ENCODE measurements around the gene NFE2L2. TPM values are rescaled to one million over a fixed set of nuclear protein-coding genes. Genes with fewer than 3 reads are reported as not detected.
"Not testable (repeated sequence)": the region's sequence is repeated elsewhere in the genome, so short reads cannot be mapped to it uniquely, and the experiment has no call there.

Gene NFE2L2
- polyA plus RNA-seq, 1 of the 3 experiments (the other 2 are of a cell fraction) = 40.9 TPM

- H3K27me3 ChIP-seq (ENCODE audit: insufficient read depth) = no peaks in the 10 kb centered on the region
- H3K4me3 ChIP-seq (ENCODE audit: low read depth in 2 of 2, low read length in 1 of 2) = no peak overlapping the region
- POLR2A ChIA-PET = interaction anchor here (0.7 kb wide), 1 partner anchor 145 kb away, joined by 3 read pairs; the partner anchor contains the start of gene AGPS
- H3K9me2 ChIP-seq = no peaks in the 10 kb centered on the region
- peaks cover 0 to 4% of the 10 kb centered on the region in 2 experiments for H3K36me3 ChIP-seq (replicated peaks in 1 of 2; ENCODE audit: control insufficient read depth in 1 of 2, insufficient read depth in 2 of 2, low read length in 1 of 2)
- no peak overlapping the region for H3K27ac ChIP-seq (ENCODE audit: low read depth in 2 of 2, low read length in 1 of 2)
- peaks cover 10 to 36% of the 10 kb centered on the region in 2 experiments for H3K4me1 ChIP-seq (ENCODE audit: control insufficient read depth in 1 of 2, insufficient read depth in 2 of 2, low read depth in 1 of 2, low read length in 1 of 2)
- no peak for DNase-seq
- H2AFZ ChIP-seq (ENCODE audit: low read depth) = no peak overlapping the region
- H3K4me2 ChIP-seq = no peak overlapping the region
- H3K9me3 ChIP-seq = no peaks in the 10 kb centered on the region
- H3F3A ChIP-seq (replicated peaks; ENCODE audit: insufficient read depth) = peaks cover 22% of the 10 kb centered on the region
- H3K79me2 ChIP-seq (ENCODE audit: insufficient read depth) = peaks cover 100% of the 10 kb centered on the region
- CTCF ChIA-PET = interaction anchor here (1.8 to 8.9 kb wide), 2 partner anchors 15 to 83 kb away, joined by 7 to 67 read pairs; partner anchors contain the start of gene NFE2L2
- WGBS (ENCODE audit: low lambda C conversion rate) = 93% methylated on average over 3 of the region's 6 CpGs
- H3K9ac ChIP-seq = no peak overlapping the region
- peaks cover 54% of the 10 kb centered on the region for H4K20me1 ChIP-seq (ENCODE audit: insufficient read depth)
- TF ChIP-seq CTCF (IDR thresholded peaks at IDR 0.05) (no peak), PBX3 (IDR thresholded peaks at IDR 0.05) (no peak), RFX5 (IDR thresholded peaks at IDR 0.05; ENCODE audit: low read length) (no peak), SMC3 (IDR thresholded peaks at IDR 0.05; ENCODE audit: low read depth, low read length) (no peak), ELF1 (IDR thresholded peaks at IDR 0.05) (no peak), MXI1 (IDR thresholded peaks at IDR 0.05; ENCODE audit: low read depth, low read length) (no peak), EZH2phosphoT487 (IDR thresholded peaks at IDR 0.05; ENCODE audit: borderline replicate concordance, low read depth) (no peak), EP300 (IDR thresholded peaks at IDR 0.05; ENCODE audit: borderline replicate concordance in 1 of 2, low read depth in 1 of 2, low read length in 1 of 2) (no peak), USF1 (IDR thresholded peaks at IDR 0.05; ENCODE audit: borderline replicate concordance, low read depth) (no peak), TCF12 (IDR thresholded peaks at IDR 0.05) (no peak), REST (IDR thresholded peaks at IDR 0.05; ENCODE audit: low read depth, low read length) (no peak)
These were observed 16.7 kb downstream of the NFE2L2 start for GRCh38 chr2:177247693-177248262.

GRCh38 chr2:177246523-177247030, 17.9 kb downstream of the NFE2L2 start:
- H3K9me3 ChIP-seq; H2AFZ ChIP-seq (ENCODE audit: low read depth); H3K4me3 ChIP-seq (ENCODE audit: low read depth in 2 of 2, low read length in 1 of 2); DNase-seq; POLR2A ChIA-PET; H3K9me2 ChIP-seq; H3K4me2 ChIP-seq; H3K36me3 ChIP-seq (replicated peaks in 1 of 2; ENCODE audit: control insufficient read depth in 1 of 2, insufficient read depth in 2 of 2, low read length in 1 of 2); H3K9ac ChIP-seq; H3K27me3 ChIP-seq (ENCODE audit: insufficient read depth): not testable (repeated sequence)
- peaks cover 42% of the 10 kb centered on the region for H4K20me1 ChIP-seq (ENCODE audit: insufficient read depth)
- CTCF ChIA-PET = interaction anchor here (1.0 to 1.1 kb wide), 2 partner anchors 9 to 82 kb away, joined by 3 to 5 read pairs; no protein-coding TSS in a partner anchor
- H3F3A ChIP-seq (replicated peaks; ENCODE audit: insufficient read depth) = peaks cover 30% of the 10 kb centered on the region
- H3K4me1 ChIP-seq (ENCODE audit: control insufficient read depth in 1 of 2, insufficient read depth in 2 of 2, low read depth in 1 of 2, low read length in 1 of 2) = peaks cover 22 to 35% of the 10 kb centered on the region in 2 experiments
- WGBS (ENCODE audit: low lambda C conversion rate) = 94% methylated on average over 2 of the region's 2 CpGs
- H3K27ac ChIP-seq (ENCODE audit: low read depth in 2 of 2, low read length in 1 of 2) = peak overlapping the region in 1 of 2 experiments; percentile 98; a peak in 2 of 4 replicates
- peaks cover 97% of the 10 kb centered on the region for H3K79me2 ChIP-seq (ENCODE audit: insufficient read depth)
